ENCODE measurements around the gene GFER. TPM values are rescaled to one million over a fixed set of nuclear protein-coding genes. Genes with fewer than 3 reads are reported as not detected.

The GFER gene
- total and polyA plus RNA-seq, 9 of the 15 experiments (the other 6 are each of a cell fraction or from before 2014, with no cell fraction given): 4.3 to 53.7 (median 19.8) TPM

GRCh38 chr16:1976951-1977874, 6.8 kb upstream of the GFER start:
- no peak overlapping the region for H3K9ac ChIP-seq (ENCODE audit: insufficient read depth in 1 of 2, low read depth in 2 of 2, low read length in 2 of 2)
- no peaks in the 10 kb centered on the region for H3K9me3 ChIP-seq (replicated peaks; ENCODE audit: control insufficient read depth, insufficient read depth, low read depth, low read length)
- H3K9me1 ChIP-seq (ENCODE audit: control insufficient read depth, insufficient read depth, low read length): no peaks in the 10 kb centered on the region
- DNase-seq (ENCODE audit: extremely low read depth in 1 of 4, low spot score in 3 of 4): peak in 1 of 4 experiments; percentile 25
- no TSS peak for BruUV-seq (replicated peaks)
- ATAC-seq: no peak
- ChIA-PET POLR2A (interaction anchor here (0.6 to 2.7 kb wide), 6 partner anchors 8 to 48 kb away, joined by 3 to 30 read pairs (median 4); partner anchors contain the start of gene RPS2), CTCF (ENCODE audit: low intra/inter-chr PET ratio) (no interaction called here)
- peaks cover 23% of the 10 kb centered on the region for H3K79me2 ChIP-seq (ENCODE audit: control insufficient read depth, insufficient read depth, low read length)
- no peak overlapping the region for H3K4me3 ChIP-seq
- H3K36me3 ChIP-seq (ENCODE audit: control insufficient read depth, insufficient read depth, low read length): peaks cover 62% of the 10 kb centered on the region; the same call in 2 of the 3 replicates
- H3K27me3 ChIP-seq (ENCODE audit: control insufficient read depth in 2 of 2, insufficient read depth in 2 of 2, low read length in 2 of 2): no peaks in the 10 kb centered on the region
- no peak for FAIRE-seq
- no peaks in the 10 kb centered on the region for H4K20me1 ChIP-seq (replicated peaks; ENCODE audit: control insufficient read depth, insufficient read depth, low read length)
- H3K27ac ChIP-seq (ENCODE audit: extremely low read depth, low read depth, low read length): no peak overlapping the region
- intact Hi-C loops (cut with micrococcal nuclease): no loop called here
- no peak overlapping the region for H2AFZ ChIP-seq (ENCODE audit: low read depth, low read length)
- WGBS (ENCODE audit: insufficient coverage, low coverage, missing lambda C conversion rate): 92% methylated on average over 22 of the region's 33 CpGs
- in situ Hi-C loops (cut with MboI): no loop called here
- H3K4me1 ChIP-seq (replicated peaks in 1 of 2; ENCODE audit: control insufficient read depth in 2 of 2, insufficient read depth in 2 of 2, low read length in 2 of 2): peaks cover 3 to 91% of the 10 kb centered on the region in 2 experiments; a peak in 3 of 5 replicates
- H3K4me2 ChIP-seq (ENCODE audit: insufficient read depth, low read length): no peak overlapping the region
- TF ChIP-seq SRSF7 (optimal IDR thresholded peaks at IDR 0.05; ENCODE audit: low read depth, low read length): no peak
- no peak for TF ChIP-seq ELF2 (CRISPR knock-in tag; IDR thresholded peaks at IDR 0.05)
- no peak for TF ChIP-seq HCFC1 (IDR thresholded peaks at IDR 0.05; ENCODE audit: low read depth, low read length)
- TF ChIP-seq ZFX (CRISPR knock-in tag; IDR thresholded peaks at IDR 0.05): no peak
- TF ChIP-seq, protein P1, sequence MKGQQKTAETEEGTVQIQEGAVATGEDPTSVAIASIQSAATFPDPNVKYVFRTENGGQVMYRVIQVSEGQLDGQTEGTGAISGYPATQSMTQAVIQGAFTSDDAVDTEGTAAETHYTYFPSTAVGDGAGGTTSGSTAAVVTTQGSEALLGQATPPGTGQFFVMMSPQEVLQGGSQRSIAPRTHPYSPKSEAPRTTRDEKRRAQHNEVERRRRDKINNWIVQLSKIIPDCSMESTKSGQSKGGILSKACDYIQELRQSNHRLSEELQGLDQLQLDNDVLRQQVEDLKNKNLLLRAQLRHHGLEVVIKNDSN (CRISPR knock-in tag; IDR thresholded peaks at IDR 0.05): no peak
- TF ChIP-seq STAT5B (CRISPR knock-in tag; IDR thresholded peaks at IDR 0.05): no peak
- TF ChIP-seq BDP1 (IDR thresholded peaks at IDR 0.05; ENCODE audit: insufficient read depth, insufficient read length): no peak
- no peak for TF ChIP-seq SMAD1 (IDR thresholded peaks at IDR 0.05; ENCODE audit: low read depth, low read length, partially characterized antibody)
- TF ChIP-seq PHB2 (IDR thresholded peaks at IDR 0.05; ENCODE audit: low read depth): no peak
- no peak for TF ChIP-seq NR4A1 (CRISPR knock-in tag; IDR thresholded peaks at IDR 0.05)
- TF ChIP-seq NR4A1 (tag; IDR thresholded peaks at IDR 0.05): no peak
- no peak for TF ChIP-seq MCM3 (IDR thresholded peaks at IDR 0.05)
- no peak for TF ChIP-seq HDAC6 (IDR thresholded peaks at IDR 0.05; ENCODE audit: low read depth, low read length)
- no peak for TF ChIP-seq DPF2 (IDR thresholded peaks at IDR 0.05)
- no peak for TF ChIP-seq FOXM1 (IDR thresholded peaks at IDR 0.05; ENCODE audit: low read depth)
- no peak for TF ChIP-seq FOXM1 (CRISPR knock-in tag; IDR thresholded peaks at IDR 0.05; ENCODE audit: low read depth)
- TF ChIP-seq, protein P2, sequence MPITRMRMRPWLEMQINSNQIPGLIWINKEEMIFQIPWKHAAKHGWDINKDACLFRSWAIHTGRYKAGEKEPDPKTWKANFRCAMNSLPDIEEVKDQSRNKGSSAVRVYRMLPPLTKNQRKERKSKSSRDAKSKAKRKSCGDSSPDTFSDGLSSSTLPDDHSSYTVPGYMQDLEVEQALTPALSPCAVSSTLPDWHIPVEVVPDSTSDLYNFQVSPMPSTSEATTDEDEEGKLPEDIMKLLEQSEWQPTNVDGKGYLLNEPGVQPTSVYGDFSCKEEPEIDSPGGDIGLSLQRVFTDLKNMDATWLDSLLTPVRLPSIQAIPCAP (CRISPR knock-in tag; IDR thresholded peaks at IDR 0.05; ENCODE audit: borderline replicate concordance): no peak
- TF ChIP-seq ZNF79 (CRISPR knock-in tag; IDR thresholded peaks at IDR 0.05; ENCODE audit: low read depth): no peak
- TF ChIP-seq, protein P3, sequence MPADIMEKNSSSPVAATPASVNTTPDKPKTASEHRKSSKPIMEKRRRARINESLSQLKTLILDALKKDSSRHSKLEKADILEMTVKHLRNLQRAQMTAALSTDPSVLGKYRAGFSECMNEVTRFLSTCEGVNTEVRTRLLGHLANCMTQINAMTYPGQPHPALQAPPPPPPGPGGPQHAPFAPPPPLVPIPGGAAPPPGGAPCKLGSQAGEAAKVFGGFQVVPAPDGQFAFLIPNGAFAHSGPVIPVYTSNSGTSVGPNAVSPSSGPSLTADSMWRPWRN (IDR thresholded peaks at IDR 0.05; ENCODE audit: low read depth): no peak
- TF ChIP-seq SFPQ (IDR thresholded peaks at IDR 0.05; ENCODE audit: low read depth, low read length): no peak
